GM18511 (cell line): Measurements from ENCODE around the gene MED13.

ENCODE experiments used
- ATAC-seq: cut with Tn5 transposase; IDR thresholded peaks from one replicate; pipeline ENCODE4 v1.9.1; 2021; ENCODE audit warnings: mild to moderate bottlenecking, moderate library complexity; ENCODE audit not compliant: unreplicated experiment

The MED13 gene

DNA sequence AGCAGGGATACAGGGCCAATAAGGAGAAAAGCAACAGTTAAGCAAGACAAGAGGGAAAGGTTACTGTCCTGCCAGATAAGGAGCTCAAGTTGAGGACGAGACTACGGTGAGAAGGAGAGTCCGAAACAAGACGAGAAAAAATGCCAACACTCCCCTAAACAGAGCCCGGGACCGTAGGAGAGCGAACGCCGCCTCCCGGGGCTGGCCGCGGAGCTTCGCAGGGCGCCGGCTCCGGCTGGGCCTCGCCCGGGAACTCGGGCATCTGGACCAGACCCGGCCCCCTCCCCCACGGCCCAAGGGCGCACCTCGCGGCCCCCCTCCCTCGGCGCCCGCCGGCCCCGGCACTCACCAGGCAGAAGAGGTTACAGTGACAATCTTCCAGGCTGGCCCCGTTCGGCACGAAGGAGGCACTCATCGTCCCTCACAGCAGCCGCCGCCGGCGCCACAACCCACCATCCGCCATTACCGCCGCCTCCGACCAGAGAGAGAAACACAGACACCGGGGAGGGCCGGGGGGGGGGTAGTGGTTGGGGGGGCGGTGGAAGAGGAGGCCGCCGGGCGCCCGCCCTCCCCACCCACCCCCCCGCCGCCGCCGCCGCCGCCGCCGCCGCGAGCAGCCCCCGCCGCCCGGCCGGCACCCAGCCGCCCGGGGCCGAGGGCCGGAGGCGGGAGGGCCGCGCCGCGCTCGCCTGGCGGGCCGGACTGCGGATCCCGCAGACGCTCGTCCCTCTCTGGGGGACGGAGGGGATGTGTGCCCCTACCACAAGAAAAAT, at the start of gene MED13:
MED13 (minus strand) TSS at position 488 of the 773 bp plus-strand sequence; CDS start at position 415, 73 bp downstream.
- ATAC-seq = peak; percentile 27

- no peak for ATAC-seq
Measured at GRCh38 chr17:62112229-62112628, 47.2 kb upstream of the MED13 start.

DNA sequence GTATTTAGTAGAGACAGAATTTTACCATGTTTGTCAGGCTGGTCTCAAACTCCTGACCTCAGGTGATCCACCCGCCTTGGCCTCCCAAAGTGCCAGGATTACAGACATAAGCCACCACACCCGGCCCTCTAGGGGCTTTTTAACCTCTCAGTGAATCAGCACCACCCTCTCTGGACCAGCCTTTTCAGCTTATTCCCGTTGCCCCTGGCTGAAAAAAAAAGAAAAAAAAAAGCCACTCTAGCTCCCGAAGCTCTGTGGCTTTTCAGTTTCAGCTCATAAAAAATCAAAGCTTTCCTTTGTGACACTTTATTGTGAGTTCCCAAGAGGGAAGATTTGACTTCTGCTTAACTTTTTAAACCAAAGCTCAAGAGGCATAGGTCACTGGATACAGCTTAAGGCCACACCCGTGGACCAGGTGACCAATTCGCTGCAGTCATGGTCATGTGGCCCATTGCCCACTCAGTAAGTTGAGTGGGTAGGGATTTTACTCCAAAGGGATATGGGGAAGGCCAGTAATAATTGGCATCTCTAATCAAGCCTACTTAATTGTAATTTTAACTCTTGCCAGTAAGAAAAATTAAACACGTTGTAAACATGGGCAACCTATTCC, 46.6 kb upstream of the MED13 start:
- no peak for ATAC-seq

DNA sequence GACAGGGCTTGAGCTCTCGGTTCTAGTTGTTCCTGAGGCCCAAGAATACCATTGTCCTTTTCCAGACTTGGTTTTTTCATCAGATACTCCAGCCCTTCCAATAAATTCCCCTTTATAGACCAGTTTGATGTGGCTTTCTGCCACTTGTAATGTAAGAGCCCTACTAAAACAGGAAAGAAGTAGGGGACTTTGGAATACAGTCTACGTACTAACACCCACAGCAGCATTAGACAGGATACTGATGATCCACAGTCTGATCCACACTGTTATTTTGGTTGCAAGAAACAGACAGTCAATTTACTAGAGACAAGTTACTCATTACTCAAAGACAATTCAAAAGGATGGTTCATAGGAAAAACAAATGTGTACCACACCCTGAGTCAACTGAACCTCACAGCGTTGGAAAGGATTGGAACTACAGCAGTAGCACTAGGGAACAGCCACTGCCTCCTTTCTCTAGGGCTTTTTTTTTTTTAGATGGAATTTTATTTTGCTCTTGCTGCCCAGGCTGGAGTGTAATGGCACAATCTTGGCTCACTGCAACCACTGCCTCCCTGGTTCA, 45.9 kb upstream of the MED13 start:
- no peak for ATAC-seq

DNA sequence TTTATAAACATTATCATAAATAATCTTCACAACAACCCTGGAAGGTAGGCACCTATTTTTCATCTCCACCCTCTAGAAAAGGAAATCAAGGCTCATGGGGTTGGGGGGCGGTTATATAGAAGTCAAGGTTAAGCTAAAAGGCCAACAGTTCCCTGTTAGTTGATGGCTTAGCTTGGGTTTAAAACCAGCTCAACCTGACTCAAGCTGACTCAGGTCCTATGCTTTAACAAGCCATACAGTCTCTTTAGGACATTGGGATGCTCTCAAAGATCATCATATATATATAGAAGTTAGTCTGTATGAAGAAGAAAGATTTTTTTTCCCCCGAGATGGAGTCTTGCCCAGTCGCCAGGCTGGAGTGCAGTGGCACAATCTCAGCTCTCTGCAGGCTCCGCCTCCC, 44.8 kb upstream of the MED13 start:
- ATAC-seq = no peak

DNA sequence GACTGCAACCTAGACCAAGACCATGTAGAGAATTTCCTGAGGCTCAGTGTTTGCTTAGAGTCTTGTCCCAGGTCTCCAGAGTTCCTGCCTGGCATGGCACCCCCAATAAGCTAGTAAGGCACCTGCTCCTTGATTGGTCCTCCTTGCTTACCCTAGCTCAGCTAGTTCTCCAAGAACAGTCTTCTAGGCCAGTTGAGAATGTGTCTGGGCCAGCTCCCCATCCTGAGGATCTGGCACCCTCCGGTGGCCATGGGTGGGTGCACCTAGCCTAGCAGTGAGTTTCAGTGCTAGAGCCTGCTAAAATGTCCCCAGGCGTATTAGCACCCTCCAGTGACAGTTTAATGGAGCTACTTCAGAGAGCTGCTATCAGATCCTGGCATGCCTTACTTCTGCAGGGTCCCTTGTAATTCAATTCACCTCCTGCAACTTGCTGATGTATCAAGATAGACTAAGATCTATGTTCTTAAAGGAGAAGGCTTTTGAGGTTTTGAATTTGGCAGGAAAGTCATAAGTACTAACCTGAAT, 44.4 kb upstream of the MED13 start:
- ATAC-seq = peak; percentile 99

DNA sequence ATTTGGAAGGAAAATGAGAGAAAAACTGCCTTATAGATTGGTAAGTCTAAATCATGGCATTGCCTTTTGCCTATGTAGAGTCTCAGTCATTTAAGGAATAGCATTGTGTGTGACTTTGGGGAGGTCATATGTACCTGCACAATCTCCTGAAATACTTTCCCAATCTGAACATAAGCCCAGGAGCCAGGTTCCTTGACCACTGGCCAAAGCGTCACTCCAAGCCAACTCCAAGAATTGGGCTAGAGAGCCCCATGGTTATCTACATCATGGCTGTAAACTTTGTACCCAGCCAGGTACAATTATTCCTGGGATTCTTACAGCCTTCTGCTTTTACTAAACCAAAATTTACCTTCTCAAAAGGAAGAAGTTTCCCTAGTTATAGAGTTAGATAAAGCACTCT, 40.8 kb upstream of the MED13 start:
- no peak for ATAC-seq

DNA sequence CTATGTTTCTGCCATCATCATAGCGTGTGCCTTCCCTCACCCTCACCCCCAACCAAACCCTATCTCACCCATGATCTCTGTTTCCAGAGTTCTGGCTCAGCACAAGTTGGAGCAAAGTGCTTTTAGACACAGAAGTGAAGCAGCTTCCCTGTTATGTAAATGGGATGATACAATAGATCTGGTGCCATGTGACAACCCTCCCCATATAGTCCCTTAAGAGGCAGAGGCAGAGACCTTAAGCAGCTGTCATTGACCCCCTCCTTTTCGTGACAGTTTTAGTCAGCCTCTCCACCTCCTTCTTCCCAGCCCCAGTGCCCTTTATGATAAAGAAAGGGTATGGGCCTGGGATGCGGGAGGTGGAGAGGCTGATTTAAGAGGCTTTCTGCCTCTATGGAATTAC, 40.3 kb upstream of the MED13 start:
- ATAC-seq = no peak

GRCh38 chr17:62101515-62101914, 36.4 kb upstream of the MED13 start:
- ATAC-seq = no peak

GRCh38 chr17:62101090-62101489, 36.0 kb upstream of the MED13 start:
- ATAC-seq = no peak

DNA sequence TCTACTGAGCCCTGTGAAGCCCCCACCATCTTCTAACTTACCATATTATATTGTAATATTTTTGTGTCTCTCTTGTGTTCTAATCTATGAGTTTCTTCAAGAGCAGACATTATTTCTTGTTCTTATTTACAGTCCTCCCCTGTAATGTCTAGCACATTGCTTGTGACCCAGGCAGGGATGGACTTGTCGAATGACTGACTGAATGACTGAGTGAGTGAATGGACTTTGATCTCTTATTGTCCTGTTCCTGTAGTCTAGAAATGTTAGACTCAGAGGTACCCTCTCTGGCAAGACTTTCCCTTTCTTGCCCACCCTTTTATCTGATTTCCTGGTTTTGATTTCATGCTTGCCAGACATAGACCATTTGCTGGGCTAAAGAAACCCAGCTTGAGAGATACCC, 35.0 kb upstream of the MED13 start:
- ATAC-seq = no peak

DNA sequence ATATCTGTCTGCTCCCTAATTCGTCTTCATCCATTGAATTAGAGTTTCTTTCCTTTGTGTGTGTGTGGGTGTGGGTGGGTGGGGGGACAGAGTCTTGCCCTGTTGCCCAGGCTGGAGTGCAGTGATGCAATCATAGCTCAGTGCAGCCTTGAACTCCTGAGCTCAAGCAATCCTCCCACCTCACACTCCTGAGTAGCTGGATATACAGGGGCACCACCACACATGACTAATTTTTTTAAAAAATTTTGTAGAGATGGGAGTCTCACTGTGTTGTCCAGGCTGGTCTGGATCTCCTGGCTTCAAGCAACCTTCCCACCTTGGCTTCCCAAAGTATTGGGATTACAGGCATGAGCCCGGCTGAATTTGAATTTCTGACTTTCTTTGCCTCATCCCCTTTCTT, 34.5 kb upstream of the MED13 start:
- ATAC-seq = no peak

GRCh38 chr17:62098623-62099231, 33.6 kb upstream of the MED13 start:
- peak; percentile 94 for ATAC-seq

- ATAC-seq = no peak
Measured at GRCh38 chr17:62096401-62096670, 31.3 kb upstream of the MED13 start.

GRCh38 chr17:62094175-62094574, 29.1 kb upstream of the MED13 start:
- ATAC-seq = no peak

GRCh38 chr17:62093188-62094155, 28.4 kb upstream of the MED13 start:
- peak; percentile 92 for ATAC-seq

DNA sequence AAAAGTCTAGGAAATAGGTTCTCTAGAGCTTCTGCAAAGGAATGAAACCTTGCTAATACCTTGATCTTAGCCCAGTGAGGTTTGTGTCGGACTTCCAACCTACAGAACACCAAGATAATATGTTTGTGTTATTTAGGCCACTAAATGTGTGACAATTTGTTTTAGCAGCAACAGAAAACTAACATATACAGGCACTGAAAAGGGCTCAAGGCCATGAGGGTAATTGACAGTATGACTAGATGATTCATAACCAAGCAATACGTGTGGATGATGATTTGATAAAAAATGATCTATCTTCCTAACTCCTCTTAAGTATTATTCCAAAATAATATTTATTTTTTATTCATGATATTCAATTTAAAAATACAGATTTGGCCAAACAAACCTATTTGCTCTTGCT, 27.7 kb upstream of the MED13 start:
- no peak for ATAC-seq

DNA sequence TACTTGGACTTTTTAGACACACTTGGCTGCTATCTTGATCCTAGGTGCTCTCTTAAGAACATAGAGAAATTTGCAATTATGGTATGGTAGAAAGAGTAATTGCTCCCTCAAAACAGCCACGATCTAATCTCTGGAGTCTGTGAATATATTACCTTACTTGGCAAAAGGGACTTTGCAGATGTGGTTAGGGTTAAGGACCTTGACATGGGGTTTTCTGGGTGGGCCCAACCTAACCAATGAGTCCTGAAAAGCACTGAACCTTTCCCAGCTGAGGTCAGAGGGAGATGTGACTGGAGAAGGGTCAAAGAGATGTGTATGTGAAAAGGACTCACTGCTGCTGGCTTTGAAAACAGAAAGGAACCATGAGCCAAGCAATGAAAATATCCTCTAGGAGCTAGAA, 26.7 kb upstream of the MED13 start:
- no peak for ATAC-seq

GRCh38 chr17:62090868-62091267, 25.8 kb upstream of the MED13 start:
- ATAC-seq = no peak

DNA sequence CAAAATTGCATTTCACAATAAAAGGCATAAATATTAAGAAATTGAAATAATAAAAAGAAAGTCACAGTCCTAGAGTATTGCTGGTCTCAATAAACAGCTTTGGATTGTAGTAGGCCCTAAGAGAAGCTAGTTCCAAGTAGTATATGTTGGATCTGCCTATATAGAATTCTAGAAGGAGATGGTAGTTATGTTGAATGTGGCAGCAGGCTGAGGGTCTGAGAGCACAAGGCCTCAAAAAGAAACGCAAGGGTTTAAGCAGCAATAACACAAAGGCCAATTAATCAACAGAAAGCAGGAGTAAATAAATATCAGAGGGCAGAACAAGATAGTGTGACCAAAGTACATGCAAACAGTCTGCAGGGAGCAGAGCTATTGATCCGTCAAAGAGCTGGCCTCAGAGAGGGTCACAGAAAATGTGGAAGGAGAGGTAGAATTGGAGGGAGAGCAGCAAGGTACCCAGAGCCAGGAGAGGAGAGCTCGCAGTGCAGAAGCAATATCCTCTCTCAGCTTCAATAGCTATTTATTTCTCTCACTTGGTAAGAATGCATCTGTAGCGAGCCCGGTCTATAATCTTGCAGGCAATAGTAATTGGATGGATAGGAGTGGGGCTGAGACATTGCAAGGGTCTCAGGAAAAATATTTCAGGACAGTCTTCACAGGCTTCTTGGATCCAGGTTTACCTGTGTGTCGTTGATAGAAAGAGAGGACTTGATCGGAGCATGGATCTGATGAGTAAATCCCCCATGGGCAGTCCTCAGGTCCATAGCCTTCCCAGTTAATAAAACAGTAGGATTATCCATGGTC, 25.1 kb upstream of the MED13 start:
- ATAC-seq = no peak
